Calu3 (cell line): ENCODE results near the gene FRMPD4. TPM values are rescaled to one million over a fixed set of nuclear protein-coding genes. Genes with fewer than 3 reads are reported as not detected.

Experiments
- BruUV-seq: library from RNA; stranded (reverse); fragments of 400-500 nt; replicated peaks from 2 replicates; lab custom pipeline; 2021; lab: Mats Ljungman, UMichigan
- CTCF ChIA-PET: fragments of 300-600 bp; sonication (Branson Sonifier 250); formaldehyde crosslinking; loops from one replicate; lab custom pipeline; 2022; ENCODE audit warnings: antibody characterized with exemption; lab: Charles Lee
- DNase-seq: peaks from one replicate; pipeline ENCODE4 v3.0.0; 2022
- H3K27ac Mint-ChIP-seq: one replicate; pipeline ENCODE4 v1.8.0; 2022; ENCODE audit warnings: mixed read lengths; ENCODE audit not compliant: unreplicated experiment
- H3K27me3 Mint-ChIP-seq: one replicate; pipeline ENCODE4 v1.8.0; 2022; ENCODE audit warnings: mixed read lengths; ENCODE audit not compliant: unreplicated experiment
- H3K36me3 Mint-ChIP-seq: one replicate; pipeline ENCODE4 v1.8.0; 2022; ENCODE audit warnings: mild to moderate bottlenecking, moderate library complexity, mixed read lengths; ENCODE audit not compliant: insufficient read depth, unreplicated experiment
- H3K4me1 Mint-ChIP-seq: one replicate; pipeline ENCODE4 v1.8.0; 2022; ENCODE audit warnings: mild to moderate bottlenecking, low read depth, mixed read lengths; ENCODE audit not compliant: unreplicated experiment
- H3K4me3 Mint-ChIP-seq: one replicate; pipeline ENCODE4 v1.8.0; 2022; ENCODE audit warnings: mild to moderate bottlenecking, low read depth, moderate library complexity, mixed read lengths; ENCODE audit not compliant: unreplicated experiment
- H3K9me3 Mint-ChIP-seq: one replicate; pipeline ENCODE4 v1.8.0; 2022; ENCODE audit warnings: low read depth, mixed read lengths; ENCODE audit not compliant: unreplicated experiment
- CTCF ChIP-seq: fragments of 200-600 bp; IDR thresholded peaks from one replicate; pipeline ENCODE4 v1.8.0; 2022; ENCODE audit warnings: antibody characterized with exemption; ENCODE audit not compliant: unreplicated experiment
- intact Hi-C: fragments of 100-400 bp; cut with micrococcal nuclease; formaldehyde crosslinking; loops from one replicate; pipeline ENCODE4 v1.10.0; 2022; ENCODE audit not compliant: unreplicated experiment
- total RNA-seq: library from RNA; stranded (reverse); gene quantifications from 2 replicates; pipeline ENCODE4 v1.2.3, GENCODE V29; 2022

FRMPD4 gene
- total RNA-seq, 1 experiment from 2014 or later = not detected

- intact Hi-C loops = no loop called here
- Mint-ChIP-seq H3K9me3 (no peaks in the 10 kb centered on the region), H3K27me3 (peaks cover 74% of the 10 kb centered on the region), H3K27ac (no peak overlapping the region), H3K4me3 (no peak overlapping the region), H3K4me1 (no peaks in the 10 kb centered on the region), H3K36me3 (no peaks in the 10 kb centered on the region)
- TF ChIP-seq CTCF = no peak
- CTCF ChIA-PET = no interaction called here
- BruUV-seq = no TSS peak
- DNase-seq = no peak
Observed at GRCh38 chrX:12439416-12439815, 301.1 kb downstream of the FRMPD4 start.

GRCh38 chrX:12440246-12440645 is 302.0 kb downstream of the FRMPD4 start:
- no peak overlapping the region for H3K4me3 Mint-ChIP-seq
- H3K27ac Mint-ChIP-seq = no peak overlapping the region
- intact Hi-C loops = no loop called here

GRCh38 chrX:12441381-12442128 is 303.3 kb downstream of the FRMPD4 start:
- CTCF ChIA-PET = no interaction called here
- TF ChIP-seq CTCF = no peak
- H3K27me3 Mint-ChIP-seq = peaks cover 95% of the 10 kb centered on the region
- no peaks in the 10 kb centered on the region for H3K36me3 Mint-ChIP-seq
- H3K9me3 Mint-ChIP-seq = no peaks in the 10 kb centered on the region
- DNase-seq = no peak
- intact Hi-C loops = no loop called here
- no peaks in the 10 kb centered on the region for H3K4me1 Mint-ChIP-seq
- no TSS peak for BruUV-seq
- H3K27ac Mint-ChIP-seq = no peak overlapping the region
- H3K4me3 Mint-ChIP-seq = no peak overlapping the region

More at GRCh38 chrX:12440246-12440645, 302.0 kb downstream of the FRMPD4 start:
- CTCF ChIA-PET = no interaction called here
- no peaks in the 10 kb centered on the region for H3K36me3 Mint-ChIP-seq
- H3K9me3 Mint-ChIP-seq = no peaks in the 10 kb centered on the region
- no peak for DNase-seq
- peaks cover 82% of the 10 kb centered on the region for H3K27me3 Mint-ChIP-seq
- no peaks in the 10 kb centered on the region for H3K4me1 Mint-ChIP-seq
- TF ChIP-seq CTCF = no peak
- no TSS peak for BruUV-seq

- Mint-ChIP-seq H3K9me3 (no peaks in the 10 kb centered on the region), H3K27me3 (peaks cover 92% of the 10 kb centered on the region), H3K36me3 (no peaks in the 10 kb centered on the region), H3K27ac (no peak overlapping the region), H3K4me3 (no peak overlapping the region), H3K4me1 (no peaks in the 10 kb centered on the region)
- CTCF ChIA-PET = no interaction called here
- BruUV-seq = no TSS peak
- DNase-seq = no peak
- intact Hi-C loops = no loop called here
- no peak for TF ChIP-seq CTCF
Observed at GRCh38 chrX:12443534-12444098, 305.3 kb downstream of the FRMPD4 start.
